Stimulated activated CD4-positive, alpha-beta T cell treated with anti-CD3 and anti-CD28 coated beads, TNF-alpha, amount 100 ng/mL, for 24 hours (primary cell): ENCODE measurements around the gene NPHP4.

ENCODE experiments used
- DNase-seq, 3 experiments: peaks; one replicate each; pipeline ENCODE4 v3.0.0-alpha.2; 2020; ENCODE audit warnings: low read depth in 3 of 3

Gene NPHP4

GRCh38 chr1:5992026-5992813 is at the start of gene NPHP4:
TSS of gene NPHP4 (minus strand) at chr1:5992425. CDS start at chr1:5986289, 6,136 bp downstream.
- peak; percentile 98 to 100 (median 99) for DNase-seq

- DNase-seq = no peak
These were observed 49.3 kb upstream of the NPHP4 start for GRCh38 chr1:6041432-6042062.

GRCh38 chr1:6040861-6041415 is 48.7 kb upstream of the NPHP4 start:
- no peak for DNase-seq

GRCh38 chr1:6040444-6040843 is 48.2 kb upstream of the NPHP4 start:
- no peak for DNase-seq

GRCh38 chr1:6039031-6039430 is 46.8 kb upstream of the NPHP4 start:
- DNase-seq = no peak

GRCh38 chr1:6038603-6039002 is 46.4 kb upstream of the NPHP4 start:
- no peak for DNase-seq

GRCh38 chr1:6037338-6037762 is 45.1 kb upstream of the NPHP4 start:
- no peak for DNase-seq

- DNase-seq = no peak
These were observed 43.5 kb upstream of the NPHP4 start for GRCh38 chr1:6035719-6036118.

GRCh38 chr1:6035303-6035702 is 43.1 kb upstream of the NPHP4 start:
- DNase-seq = no peak

- no peak for DNase-seq
These were observed 42.5 kb upstream of the NPHP4 start for GRCh38 chr1:6034750-6035096.

GRCh38 chr1:6033986-6034749 is 41.9 kb upstream of the NPHP4 start:
- no peak for DNase-seq

- DNase-seq = no peak
These were observed 40.9 kb upstream of the NPHP4 start for GRCh38 chr1:6033124-6033523.

GRCh38 chr1:6030547-6031261 is 38.5 kb upstream of the NPHP4 start:
- no peak for DNase-seq

GRCh38 chr1:6030132-6030531 is 37.9 kb upstream of the NPHP4 start:
- no peak for DNase-seq

GRCh38 chr1:6029351-6029750 is 37.1 kb upstream of the NPHP4 start:
- DNase-seq = no peak

GRCh38 chr1:6028042-6028850 is 36.0 kb upstream of the NPHP4 start:
- DNase-seq = peak in 2 of 3 experiments; percentile 25 to 56

GRCh38 chr1:6027591-6027990 is 35.4 kb upstream of the NPHP4 start:
- DNase-seq = no peak

- peak; percentile 87 to 97 (median 88) for DNase-seq
These were observed 34.0 kb upstream of the NPHP4 start for GRCh38 chr1:6026095-6026809.

GRCh38 chr1:6025269-6026094 is 33.3 kb upstream of the NPHP4 start:
- no peak for DNase-seq
